ENCODE measurements around the gene USP2.

Gene USP2

GRCh38 chr11:119363851-119364590, 17.5 kb downstream of the USP2 start:
- peak; percentile 39 for ATAC-seq
- TF ChIP-seq PPARA (CRISPR knock-in tag; IDR thresholded peaks at IDR 0.05; ENCODE audit: borderline replicate concordance) (no peak), ISL1 (CRISPR knock-in tag; IDR thresholded peaks at IDR 0.05) (no peak), ZNF8 (CRISPR knock-in tag; IDR thresholded peaks at IDR 0.05) (no peak)

GRCh38 chr11:119363081-119363850, 18.2 kb downstream of the USP2 start:
- TF ChIP-seq GLIS3 (CRISPR knock-in tag; IDR thresholded peaks at IDR 0.05) (no peak), PATZ1 (CRISPR knock-in tag; IDR thresholded peaks at IDR 0.05; ENCODE audit: borderline replicate concordance) (no peak), ISL1 (CRISPR knock-in tag; IDR thresholded peaks at IDR 0.05) (no peak), ARNTL (CRISPR knock-in tag; IDR thresholded peaks at IDR 0.05; ENCODE audit: borderline replicate concordance, low read depth) (no peak), TSHZ2 (CRISPR knock-in tag; IDR thresholded peaks at IDR 0.05) (no peak), ZNF70 (CRISPR knock-in tag; IDR thresholded peaks at IDR 0.05) (no peak), PPARA (CRISPR knock-in tag; IDR thresholded peaks at IDR 0.05; ENCODE audit: borderline replicate concordance) (no peak), POU6F1 (CRISPR knock-in tag; IDR thresholded peaks at IDR 0.05; ENCODE audit: borderline replicate concordance, low read depth) (no peak), CSRNP3 (CRISPR knock-in tag; IDR thresholded peaks at IDR 0.05) (no peak), RARB (CRISPR knock-in tag; IDR thresholded peaks at IDR 0.05) (no peak), SNAI2 (CRISPR knock-in tag; IDR thresholded peaks at IDR 0.05) (no peak)
- no peak for ATAC-seq

GRCh38 chr11:119362741-119363080, 18.8 kb downstream of the USP2 start:
- TF ChIP-seq TOX (CRISPR knock-in tag; IDR thresholded peaks at IDR 0.05; ENCODE audit: borderline replicate concordance) (no peak), TCF4 (CRISPR knock-in tag; IDR thresholded peaks at IDR 0.05; ENCODE audit: borderline replicate concordance) (no peak), TSHZ2 (CRISPR knock-in tag; IDR thresholded peaks at IDR 0.05) (no peak), ESRRG (CRISPR knock-in tag; IDR thresholded peaks at IDR 0.05) (no peak)
- ATAC-seq: no peak

All from SK-N-SH treated with all-trans-retinoic acid at 6 μM for 48 hours (cell line).